OCI-LY7 (cell line): ENCODE results near the gene LHFPL2.

ENCODE experiments used
- EZH2phosphoT487 ChIP-seq: fragments of 200-600 bp; sonication (generic); IDR thresholded peaks from 2 replicates; pipeline ENCODE4 v1.6.1; 2018; ENCODE audit warnings: low read depth, borderline replicate concordance, mild to moderate bottlenecking, mixed run types, antibody characterized with exemption, low read length, moderate library complexity, mixed read lengths
- TF ChIP-seq, protein P1 (sequence below): fragments of 200-600 bp; sonication (generic); conservative IDR thresholded peaks from 2 replicates; pipeline ENCODE4 v1.5.1; 2014; ENCODE audit warnings: mild to moderate bottlenecking, antibody characterized with exemption, low read length, moderate library complexity, mixed read lengths

DNA sequence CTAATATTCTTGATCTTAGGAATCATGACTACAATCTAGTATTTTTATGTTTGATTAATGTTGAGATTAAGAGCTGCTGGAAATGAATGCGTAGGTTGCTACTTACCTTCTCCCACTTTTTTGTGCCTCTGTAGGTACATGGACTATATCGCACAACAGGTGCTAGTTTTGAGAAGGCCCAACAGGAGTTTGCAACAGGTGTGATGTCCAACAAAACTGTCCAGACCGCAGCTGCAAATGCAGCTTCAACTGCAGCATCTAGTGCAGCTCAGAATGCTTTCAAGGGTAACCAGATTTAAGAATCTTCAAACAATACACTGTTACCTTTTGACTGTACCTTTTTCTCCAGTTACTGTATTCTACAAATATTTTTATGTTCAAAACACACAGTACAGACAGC lies 173.2 kb downstream of the LHFPL2 start:
- TF ChIP-seq, protein P1, sequence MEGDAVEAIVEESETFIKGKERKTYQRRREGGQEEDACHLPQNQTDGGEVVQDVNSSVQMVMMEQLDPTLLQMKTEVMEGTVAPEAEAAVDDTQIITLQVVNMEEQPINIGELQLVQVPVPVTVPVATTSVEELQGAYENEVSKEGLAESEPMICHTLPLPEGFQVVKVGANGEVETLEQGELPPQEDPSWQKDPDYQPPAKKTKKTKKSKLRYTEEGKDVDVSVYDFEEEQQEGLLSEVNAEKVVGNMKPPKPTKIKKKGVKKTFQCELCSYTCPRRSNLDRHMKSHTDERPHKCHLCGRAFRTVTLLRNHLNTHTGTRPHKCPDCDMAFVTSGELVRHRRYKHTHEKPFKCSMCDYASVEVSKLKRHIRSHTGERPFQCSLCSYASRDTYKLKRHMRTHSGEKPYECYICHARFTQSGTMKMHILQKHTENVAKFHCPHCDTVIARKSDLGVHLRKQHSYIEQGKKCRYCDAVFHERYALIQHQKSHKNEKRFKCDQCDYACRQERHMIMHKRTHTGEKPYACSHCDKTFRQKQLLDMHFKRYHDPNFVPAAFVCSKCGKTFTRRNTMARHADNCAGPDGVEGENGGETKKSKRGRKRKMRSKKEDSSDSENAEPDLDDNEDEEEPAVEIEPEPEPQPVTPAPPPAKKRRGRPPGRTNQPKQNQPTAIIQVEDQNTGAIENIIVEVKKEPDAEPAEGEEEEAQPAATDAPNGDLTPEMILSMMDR = no peak
- no peak for TF ChIP-seq EZH2phosphoT487
